GM12872 (cell line): ENCODE data around the gene SH3TC1.

Experiments
- CTCF ChIP-seq: IDR thresholded peaks from 3 replicates; pipeline ENCODE4 v1.5.1; 2011; ENCODE audit warnings: low read depth, mild to moderate bottlenecking, low read length, moderate library complexity; ENCODE audit not compliant: insufficient read depth

SH3TC1 gene

GRCh38 chr4:8285143-8285975 is 86.3 kb downstream of the SH3TC1 start:
- no peak for TF ChIP-seq CTCF

GRCh38 chr4:8285976-8286718 is 87.1 kb downstream of the SH3TC1 start:
- no peak for TF ChIP-seq CTCF

- no peak for TF ChIP-seq CTCF
These were observed 87.7 kb downstream of the SH3TC1 start for GRCh38 chr4:8286719-8287342.

- TF ChIP-seq CTCF: no peak
These were observed 88.5 kb downstream of the SH3TC1 start for GRCh38 chr4:8287343-8288280.

- TF ChIP-seq CTCF: no peak
These were observed 90.2 kb downstream of the SH3TC1 start for GRCh38 chr4:8289151-8289750.

GRCh38 chr4:8289956-8290700 is 91.0 kb downstream of the SH3TC1 start:
- TF ChIP-seq CTCF: no peak
